ENCODE data around the gene TNRC6C.

DNA sequence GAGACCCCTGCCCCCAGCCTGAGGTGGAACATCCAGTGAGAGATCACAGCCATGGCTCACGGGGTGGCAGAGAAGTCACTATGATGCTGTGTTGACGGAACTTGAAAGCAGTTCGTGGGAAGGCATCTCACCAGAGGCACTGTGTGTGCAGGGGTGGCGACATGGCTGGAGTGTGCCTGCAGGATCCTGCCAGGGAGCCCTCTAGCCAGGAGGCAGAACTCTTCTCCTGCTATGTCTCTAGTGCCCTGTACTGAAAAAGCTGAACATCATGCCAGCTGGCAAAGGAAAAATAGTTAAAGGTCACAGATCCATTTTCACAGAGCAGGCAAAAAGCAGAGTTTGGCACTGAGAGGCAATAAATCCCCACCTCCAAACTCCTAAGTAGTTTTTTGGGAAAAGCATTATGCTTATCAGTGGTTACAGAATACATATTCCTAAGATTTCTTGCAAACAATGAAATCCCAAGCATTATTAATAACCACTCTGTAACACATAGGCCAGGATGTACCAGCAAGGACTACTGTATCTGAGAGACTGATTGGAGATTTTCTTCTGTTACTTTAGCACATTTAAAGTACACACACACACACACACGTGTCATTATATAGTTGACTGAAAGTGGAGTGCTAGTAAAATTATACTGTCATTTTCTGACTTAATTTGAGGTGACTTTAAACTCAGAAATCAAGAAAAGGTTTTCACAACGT is 36.8 kb downstream of the TNRC6C start:
- TF ChIP-seq, protein P1, sequence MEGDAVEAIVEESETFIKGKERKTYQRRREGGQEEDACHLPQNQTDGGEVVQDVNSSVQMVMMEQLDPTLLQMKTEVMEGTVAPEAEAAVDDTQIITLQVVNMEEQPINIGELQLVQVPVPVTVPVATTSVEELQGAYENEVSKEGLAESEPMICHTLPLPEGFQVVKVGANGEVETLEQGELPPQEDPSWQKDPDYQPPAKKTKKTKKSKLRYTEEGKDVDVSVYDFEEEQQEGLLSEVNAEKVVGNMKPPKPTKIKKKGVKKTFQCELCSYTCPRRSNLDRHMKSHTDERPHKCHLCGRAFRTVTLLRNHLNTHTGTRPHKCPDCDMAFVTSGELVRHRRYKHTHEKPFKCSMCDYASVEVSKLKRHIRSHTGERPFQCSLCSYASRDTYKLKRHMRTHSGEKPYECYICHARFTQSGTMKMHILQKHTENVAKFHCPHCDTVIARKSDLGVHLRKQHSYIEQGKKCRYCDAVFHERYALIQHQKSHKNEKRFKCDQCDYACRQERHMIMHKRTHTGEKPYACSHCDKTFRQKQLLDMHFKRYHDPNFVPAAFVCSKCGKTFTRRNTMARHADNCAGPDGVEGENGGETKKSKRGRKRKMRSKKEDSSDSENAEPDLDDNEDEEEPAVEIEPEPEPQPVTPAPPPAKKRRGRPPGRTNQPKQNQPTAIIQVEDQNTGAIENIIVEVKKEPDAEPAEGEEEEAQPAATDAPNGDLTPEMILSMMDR (IDR thresholded peaks at IDR 0.05 in 4 of 5, conservative IDR thresholded peaks at IDR 0.05 in 1 of 5): no peak
- no peak for TF ChIP-seq POLR2A (IDR thresholded peaks at IDR 0.05)
